GM21423 (cell line): ENCODE results near the gene WWOX.

Experiments
- ATAC-seq: cut with Tn5 transposase; IDR thresholded peaks from one replicate; pipeline ENCODE4 v1.9.1; 2021; ENCODE audit warnings: mild to moderate bottlenecking, moderate library complexity; ENCODE audit not compliant: unreplicated experiment

Gene WWOX

DNA sequence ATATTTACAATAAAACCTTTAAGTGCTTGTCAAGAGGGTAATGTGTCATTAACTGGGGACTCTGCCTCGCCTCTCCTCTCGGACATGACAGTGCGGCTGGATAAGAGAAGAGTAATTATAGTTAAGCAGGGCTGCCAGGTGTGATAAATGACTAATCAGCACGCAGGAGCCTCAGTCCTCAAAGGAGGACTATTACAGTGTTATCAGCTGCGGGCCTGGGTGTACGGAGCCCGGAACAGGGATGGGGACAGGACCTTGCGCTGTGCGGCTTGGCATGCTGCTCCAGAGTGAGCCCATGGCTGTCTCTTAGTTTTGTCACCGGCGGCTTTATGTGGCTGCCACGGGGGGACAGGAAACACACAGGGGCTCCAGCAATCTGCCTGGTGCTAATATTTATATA, 893.9 kb downstream of the WWOX start:
- no peak for ATAC-seq

DNA sequence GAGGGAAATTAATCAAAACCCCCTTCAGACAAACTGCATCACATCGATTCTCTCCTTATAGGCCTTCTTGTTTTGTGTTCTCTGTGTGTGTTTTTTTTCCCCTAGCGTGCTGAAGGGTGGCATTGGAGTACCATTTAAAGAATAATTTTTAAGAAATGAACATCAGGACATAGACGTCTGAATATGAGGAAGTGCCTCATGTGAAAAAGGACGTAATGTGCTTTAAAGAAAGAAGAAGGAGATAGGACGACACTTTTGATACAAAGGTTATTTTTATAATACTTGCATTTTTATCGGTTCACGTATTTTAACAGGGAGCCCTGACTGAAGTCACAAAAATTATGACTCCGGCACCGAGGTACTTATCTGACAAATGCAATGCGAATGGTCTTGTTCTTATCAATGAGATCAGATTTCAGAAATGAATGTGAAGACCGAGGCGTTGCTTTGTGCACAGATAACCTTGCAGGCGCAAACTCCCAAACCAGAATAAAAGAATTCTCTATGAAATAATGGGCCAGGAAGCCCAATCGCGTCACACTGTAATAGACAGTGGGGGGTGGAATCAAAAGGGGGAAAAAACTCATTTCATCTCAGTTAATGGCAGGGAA, 894.8 kb downstream of the WWOX start:
- ATAC-seq: no peak

DNA sequence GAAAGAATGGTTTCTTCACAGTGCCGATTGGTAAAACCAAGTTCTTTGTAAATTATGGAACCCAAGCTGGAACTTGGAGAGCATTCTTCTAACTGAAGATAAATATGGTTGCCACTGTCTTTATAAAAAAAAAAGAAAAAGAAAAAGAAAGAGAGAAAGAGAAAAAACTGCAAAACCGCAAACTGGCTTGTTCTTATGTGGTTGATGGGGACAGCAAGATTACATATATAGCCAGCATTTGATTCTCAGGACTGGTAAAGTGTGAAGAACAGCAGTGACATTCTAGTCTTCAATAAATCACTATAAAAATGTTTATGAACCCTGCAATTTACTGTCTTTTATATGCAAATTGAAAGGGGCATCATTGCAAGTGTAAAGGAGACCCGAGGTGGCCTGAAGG, 896.0 kb downstream of the WWOX start:
- no peak for ATAC-seq

DNA sequence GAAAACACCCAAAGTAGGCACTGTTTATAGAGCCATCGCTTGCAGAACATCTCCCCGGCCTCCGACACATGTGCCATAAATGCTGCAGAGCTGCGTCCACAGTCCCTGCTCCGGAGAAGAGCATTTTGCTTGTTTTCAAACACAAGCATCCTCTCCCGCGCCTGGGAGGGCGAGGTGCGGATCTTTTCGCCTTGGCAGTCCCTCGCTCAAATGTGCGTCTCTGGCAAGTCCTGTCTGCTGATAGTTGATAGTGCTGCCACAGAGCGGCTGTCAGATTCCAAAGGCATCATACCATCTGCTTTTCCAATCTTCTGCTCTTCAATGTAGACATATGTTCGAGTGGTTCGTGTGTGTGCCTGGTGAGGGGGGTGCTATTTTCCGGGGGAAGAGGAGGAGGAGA, 897.3 kb downstream of the WWOX start:
- no peak for ATAC-seq

DNA sequence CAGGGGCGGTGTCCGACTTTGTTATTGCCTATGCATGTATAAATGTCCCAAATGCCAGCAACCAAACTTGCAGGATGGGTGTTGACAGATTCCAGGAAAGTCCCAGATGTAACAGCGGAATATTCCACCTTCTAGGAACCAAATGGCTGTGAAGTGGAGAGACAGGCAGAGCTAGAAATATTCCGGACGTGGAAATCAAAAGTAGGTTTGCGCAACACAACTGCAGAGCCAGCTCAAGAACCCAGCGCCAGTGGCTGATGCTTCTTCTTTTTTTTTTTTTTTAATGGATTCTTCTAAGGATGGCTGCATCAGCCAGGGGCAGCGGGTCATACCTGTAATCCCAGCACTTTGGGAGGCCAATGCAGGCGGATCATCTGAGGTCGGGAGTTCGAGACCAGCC, 899.4 kb downstream of the WWOX start:
- no peak for ATAC-seq

DNA sequence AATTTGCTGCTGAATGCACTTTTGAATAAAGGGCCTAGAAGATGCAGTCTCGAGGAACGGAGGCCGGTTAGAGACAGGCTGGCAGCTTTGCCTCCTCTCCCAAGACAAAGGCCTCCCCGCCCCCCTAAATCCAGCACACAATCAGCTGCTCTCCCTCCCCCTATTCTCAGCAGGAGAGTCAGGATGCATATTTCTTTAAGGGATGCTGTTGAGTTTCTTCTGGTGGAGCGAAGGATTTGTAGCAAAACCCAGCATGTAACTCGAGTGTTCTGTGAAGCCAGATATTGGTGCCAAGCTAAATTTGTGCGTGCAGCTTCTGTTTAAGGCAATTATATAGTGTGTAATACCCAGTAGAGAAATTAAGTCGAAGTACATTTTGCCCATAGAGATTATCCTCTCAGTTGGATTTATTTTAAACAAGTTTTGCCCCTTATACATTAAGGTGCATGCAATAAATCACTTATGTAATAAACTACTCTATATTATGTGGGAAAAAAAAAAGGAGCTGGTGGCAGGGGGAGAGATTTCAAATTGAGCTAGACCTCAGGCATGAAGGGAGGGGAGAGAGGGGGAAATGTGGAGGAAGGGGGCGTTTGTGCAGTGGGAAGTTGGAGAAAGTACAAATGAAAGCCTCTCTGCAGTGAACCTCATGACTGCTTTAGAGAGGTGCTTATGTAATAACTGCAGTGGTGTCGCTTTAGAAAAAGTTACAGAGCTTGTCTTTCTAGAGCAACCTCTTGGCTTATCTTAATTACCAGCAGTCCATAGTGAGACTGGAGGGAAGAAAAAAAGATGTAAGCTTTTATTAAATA, 901.9 kb downstream of the WWOX start:
- ATAC-seq: no peak

DNA sequence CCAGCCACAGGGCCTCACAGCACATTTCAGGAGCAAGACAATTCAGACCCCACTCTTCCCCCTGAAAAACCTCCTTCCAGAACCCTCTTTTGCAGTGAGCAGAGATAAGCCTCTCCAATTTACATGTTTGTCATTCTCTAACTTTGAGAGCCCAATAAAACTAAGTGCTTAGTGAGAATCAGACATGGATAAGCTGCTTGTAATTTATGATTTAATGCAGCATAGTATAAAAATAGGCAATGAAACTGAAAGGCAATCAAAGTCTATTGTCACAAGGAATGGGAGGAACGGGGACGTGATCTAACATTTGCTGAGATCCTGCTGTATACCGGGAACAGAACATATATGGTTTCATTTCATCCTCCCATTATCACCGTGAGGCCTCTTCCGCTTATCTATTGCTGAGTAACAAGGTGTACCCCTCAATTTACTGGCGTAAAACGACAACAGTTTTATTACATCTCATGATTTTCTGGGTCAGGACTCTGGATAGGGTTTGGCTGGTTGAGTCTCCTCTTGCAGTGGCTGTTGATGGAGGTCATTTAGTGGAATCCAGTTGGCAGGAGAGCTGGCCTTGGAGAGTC, 903.7 kb downstream of the WWOX start:
- no peak for ATAC-seq

DNA sequence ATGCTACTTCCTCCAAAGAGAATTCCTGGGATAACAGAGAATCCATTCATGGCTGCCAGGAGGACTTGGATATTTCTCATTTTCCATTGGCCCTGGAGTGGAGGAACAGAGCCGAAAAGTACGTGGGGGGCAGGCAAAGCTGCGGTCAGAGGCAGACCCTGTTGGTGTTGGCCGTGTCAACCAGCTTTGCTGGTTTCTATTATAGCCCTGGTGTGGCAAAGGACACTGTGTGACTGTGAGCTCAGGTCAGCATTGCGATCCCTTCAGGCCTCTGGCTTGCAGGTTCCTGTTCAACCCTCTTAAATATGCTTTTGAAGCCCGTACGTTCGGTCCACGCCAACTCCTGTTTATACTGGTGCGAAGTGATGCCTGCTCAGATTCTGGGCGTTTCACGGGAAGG, 904.9 kb downstream of the WWOX start:
- ATAC-seq: no peak

DNA sequence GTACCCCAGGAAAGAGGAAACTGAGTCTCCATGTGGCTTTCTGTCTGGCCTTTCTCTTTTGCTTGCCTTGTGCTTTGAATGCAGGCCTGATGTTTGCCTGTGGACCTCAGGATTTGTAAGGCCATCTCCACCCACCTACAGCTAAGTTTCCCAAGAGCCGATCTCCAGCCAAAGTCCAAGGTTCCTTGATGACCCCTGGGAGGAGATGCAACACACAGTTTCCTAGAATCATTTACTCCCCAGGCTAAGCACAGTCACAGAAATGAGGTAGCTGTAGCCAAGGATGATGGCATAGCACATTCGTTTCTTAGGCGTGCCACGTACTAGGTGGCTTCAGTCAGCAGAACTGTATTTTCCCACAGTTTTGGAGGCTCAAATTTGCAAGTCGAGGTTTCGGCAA, 905.6 kb downstream of the WWOX start:
- no peak for ATAC-seq

DNA sequence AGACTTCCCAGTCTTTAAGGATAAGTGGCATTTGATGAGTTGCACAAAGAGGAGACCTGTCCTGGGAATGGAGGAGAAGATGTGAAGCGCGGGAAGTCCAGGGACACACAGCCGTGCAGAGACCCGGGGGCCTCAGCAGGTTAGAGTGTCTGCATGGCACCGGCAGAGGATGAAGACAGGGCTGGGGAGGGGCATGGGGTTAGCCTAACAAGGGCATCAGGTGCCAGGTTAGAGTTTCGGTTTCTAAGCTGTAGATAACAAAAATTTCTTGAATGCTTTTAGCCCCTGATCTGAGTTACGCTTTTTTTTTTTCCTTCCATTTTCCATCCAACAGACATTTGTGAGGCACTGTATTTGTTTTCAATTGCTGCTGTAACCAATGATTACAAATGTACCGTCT, 906.8 kb downstream of the WWOX start:
- no peak for ATAC-seq

DNA sequence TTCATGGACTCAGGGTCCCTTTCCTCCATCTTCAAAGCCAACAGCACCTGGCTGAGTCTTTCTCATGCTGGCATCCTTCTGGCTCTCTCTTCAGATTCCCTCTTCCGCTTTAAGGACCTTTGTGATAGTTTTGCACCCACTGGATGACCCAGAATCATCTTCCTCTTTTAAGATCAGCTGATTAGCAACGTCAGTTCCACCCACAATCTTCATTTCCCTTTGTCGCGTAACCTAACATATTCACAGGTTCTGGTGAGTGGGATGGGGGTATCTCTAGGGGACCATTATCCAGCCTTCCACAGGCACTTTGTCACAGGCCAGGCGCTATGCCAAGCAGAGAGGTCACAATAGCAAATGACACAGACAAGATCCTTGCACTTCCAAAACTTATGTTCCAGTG, 907.3 kb downstream of the WWOX start:
- ATAC-seq: no peak

DNA sequence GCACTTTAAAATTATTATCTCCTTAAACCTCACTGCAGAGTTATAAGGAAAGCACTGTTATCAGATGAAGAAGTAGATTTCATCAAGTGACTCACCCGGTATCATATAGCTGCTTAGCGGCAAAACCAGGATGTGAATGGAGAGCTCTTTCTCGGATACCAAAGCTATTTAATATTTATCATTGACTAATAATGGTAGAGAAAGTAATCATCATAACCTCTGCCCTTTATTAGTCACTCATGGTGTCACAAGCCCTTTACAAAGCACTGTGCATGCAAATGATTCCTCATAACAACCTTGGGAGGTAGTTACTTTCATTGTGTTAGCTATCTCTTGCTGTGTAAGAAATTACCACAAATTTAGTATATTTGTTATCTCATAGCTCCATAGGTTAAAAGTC, 908.2 kb downstream of the WWOX start:
- no peak for ATAC-seq

DNA sequence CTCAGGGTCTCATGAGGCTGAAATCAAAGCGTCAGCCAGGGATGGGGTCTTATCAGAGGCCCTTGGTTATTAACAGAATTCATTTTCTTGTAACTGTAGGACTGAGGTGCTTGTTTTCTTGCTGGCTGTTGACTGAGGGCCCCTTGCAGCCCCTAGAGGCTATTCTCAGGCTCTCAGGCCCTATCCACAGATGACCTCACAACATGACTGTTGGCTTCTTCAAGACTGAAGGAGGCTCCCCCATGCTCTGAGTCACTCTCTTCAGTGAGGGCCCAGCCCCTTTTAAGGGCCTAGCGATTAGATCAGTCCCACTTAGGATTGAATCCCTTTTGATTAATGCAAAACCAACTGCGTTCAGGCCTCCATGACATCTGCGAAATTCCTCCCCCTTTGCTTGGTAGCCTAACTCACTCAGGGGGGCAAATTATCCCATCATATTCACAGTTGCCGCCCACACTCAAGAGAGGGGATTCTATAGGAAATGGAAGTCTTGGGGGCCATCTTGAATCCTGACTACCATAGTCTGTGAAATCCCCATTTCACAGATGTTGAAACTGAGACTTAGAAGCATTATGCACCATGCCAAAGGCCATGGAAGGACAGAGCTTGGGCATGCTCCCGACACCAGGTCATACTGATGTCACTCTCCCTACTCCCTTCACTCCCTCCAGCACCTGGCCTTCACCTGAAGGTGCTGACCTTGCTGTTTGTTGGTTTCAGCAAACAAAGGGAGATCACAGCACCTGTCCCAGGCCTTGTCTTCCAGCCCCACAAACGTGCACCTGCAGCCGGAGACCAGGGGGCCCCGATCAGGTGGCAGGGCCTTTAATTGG, 908.8 kb downstream of the WWOX start:
- ATAC-seq: no peak

DNA sequence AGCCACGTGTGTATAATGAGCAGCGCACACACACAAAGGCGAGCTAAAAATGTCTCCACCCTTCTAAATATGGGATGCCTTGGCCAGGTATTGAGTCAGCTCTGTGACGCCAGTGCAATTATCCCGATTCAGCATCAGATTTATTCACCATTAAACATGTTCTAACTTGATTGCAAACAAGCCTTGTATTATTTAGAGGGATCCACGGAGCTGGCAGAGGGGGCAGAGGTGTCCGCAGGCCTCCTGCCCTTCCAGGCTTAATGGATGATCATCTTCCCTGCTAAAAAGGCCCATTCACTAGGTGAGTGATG, 909.4 kb downstream of the WWOX start:
- no peak for ATAC-seq

DNA sequence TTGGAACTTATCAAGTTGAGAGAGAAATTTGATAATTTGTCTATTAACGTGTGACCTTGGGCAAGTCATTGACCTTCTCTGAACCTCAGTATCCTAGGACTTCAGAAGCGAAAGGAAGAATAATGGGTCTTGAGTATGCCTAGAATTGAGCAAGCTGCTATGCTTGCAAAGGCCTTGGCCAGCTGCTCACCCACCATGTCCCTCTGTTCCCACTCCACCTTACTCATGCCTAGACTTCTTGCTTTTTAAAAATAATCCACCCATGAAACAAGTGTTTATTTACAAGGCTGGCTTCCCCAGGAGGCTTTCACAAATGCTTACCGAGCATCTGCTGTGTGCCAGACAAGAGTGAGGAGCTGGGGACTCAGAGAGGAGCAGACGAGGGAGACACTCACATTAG, 910.4 kb downstream of the WWOX start:
- ATAC-seq: no peak

DNA sequence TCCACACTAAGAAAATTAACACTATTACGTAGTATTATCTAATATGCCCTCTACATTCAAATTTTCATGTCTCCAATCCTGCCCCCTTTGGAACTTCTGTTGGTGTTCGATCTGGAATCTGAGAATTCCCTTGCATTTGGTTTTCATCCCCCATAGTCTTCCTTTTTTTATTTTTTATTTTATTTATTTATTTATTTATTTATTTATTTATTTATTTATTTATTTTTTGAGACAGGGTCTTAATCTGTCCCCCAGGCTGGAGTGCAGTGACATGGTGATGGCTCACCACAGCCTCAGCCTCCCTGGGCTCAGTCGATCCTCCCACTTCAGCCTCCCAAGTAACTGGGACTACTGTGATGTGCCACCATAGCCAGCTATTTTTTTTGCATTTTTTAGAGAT, 911.8 kb downstream of the WWOX start:
- ATAC-seq: no peak

DNA sequence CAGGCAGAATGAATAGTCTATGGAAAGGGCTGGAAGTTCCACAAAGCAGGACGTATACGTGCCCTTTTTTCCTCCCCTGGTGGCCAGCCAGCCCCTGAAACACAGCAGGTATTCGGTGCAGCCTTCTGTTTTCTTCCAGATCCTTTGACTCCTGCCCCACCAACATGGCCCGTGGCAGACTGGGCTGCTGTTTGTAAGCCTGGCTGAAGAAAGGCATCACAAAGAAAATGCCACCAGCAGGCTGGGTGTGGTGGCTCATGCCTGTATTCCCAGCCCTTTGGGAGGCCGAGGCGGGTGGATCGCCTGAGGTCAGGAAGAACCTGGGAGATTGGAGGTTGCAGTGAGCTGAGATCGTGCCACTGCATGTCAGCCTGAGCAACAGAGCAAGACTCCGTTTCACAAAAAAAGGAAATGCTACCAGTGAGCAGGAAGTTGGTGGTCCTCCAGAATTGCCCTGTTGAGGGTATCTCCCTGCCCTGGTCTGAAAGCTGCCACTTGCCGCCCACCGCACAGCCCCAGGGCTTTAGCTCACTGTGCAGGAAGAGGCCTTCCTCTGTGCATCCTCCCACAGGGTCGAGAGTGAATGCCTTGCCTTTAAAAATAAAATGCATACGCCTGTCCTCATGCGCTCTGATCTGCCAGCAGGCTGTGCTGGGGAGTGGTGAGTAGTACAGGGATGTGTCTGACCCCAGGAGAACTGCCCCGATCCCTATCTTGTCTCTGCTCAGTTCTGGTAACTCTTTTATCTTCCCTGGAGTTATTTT, 913.4 kb downstream of the WWOX start:
- ATAC-seq: no peak

DNA sequence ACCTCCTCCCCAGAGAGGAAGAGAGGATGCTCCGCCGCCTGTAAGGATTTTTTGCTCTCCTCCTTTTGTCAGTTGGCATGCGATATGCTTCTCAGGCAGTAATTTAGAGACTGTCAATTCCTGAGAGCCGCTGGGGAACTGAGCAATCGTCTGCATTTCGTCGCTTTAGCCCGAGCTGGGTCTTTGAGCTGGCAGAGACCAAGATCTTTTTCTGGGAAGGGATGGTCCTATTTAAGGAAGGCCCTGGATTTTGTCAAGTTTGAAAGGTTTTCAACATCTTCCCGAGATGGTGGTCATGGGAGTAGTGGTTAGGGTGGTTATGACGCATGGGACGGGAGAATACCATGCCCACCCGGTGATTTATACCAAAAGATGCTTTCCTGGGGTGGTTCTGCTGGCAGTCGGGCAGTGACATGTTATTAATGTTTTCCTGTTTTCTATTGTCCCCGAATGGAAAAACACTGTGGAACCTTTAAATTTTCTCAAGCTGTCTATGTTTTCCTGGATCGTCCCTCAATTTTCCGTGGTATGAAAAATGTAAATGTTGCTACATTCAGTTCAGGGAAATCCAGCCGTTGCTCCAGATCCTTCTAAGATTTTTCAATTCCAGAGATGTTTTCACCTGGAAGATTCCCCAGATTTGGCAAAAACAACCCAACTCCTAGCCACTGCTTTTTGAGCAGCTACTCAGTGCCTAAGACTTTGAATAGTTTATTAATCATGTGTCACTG, 914.6 kb downstream of the WWOX start:
- ATAC-seq: no peak

DNA sequence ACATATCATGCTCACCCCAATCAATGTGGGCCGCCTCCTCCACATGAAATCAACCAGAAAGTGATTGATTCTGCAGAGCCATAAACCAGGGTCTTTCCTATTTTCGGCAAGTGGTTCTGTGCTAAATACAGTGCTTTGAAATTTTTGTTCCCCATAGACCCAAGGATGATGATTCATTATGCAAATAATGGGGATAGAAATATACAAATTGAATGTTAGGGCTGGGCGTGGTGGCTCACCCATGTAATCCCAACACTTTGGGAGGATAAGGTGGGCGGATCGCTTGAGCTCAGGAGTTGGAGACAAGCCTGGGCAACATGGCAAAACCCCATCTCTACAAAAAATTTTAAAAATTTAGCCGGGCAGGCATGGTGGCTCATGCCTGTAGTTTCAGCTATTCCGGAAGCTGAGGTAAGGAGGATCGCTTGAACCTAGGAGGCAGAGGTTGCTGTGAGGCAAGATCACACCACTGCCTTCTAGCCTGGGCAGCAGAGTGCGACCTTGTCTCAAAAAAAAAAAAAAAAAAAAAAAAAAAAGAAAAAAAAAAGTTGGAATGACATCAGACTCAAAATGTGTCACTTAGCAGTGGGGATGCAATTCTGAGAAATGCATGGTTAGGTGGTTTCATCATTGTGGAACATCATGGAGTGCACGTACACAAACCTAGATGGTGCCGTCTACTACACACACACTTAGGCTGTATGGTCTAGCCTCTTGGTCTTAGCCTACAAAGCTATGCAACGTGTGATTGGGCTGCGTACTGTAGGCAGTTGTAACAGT, 919.4 kb downstream of the WWOX start:
- ATAC-seq: no peak

DNA sequence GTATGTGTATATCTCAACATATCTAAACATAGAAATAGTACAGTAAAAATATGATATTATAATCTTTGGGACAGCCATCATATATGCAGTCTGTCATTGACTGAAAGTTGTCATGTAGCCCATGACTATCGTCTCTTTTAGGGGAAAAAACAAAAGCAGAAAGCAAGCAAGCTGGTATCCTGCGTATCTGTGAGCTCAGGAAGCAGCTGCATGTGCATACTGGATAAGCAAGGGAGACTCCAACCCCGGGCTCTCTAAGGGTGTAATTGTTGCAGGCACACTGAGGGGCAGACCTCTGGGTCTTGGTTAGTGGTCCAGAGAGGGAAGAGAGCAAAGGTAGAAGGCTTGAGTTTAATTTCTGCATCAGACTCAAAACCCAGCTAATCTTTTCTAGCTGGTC, 920.0 kb downstream of the WWOX start:
- ATAC-seq: no peak
